ENCODE data around the gene TSC1.

DNA sequence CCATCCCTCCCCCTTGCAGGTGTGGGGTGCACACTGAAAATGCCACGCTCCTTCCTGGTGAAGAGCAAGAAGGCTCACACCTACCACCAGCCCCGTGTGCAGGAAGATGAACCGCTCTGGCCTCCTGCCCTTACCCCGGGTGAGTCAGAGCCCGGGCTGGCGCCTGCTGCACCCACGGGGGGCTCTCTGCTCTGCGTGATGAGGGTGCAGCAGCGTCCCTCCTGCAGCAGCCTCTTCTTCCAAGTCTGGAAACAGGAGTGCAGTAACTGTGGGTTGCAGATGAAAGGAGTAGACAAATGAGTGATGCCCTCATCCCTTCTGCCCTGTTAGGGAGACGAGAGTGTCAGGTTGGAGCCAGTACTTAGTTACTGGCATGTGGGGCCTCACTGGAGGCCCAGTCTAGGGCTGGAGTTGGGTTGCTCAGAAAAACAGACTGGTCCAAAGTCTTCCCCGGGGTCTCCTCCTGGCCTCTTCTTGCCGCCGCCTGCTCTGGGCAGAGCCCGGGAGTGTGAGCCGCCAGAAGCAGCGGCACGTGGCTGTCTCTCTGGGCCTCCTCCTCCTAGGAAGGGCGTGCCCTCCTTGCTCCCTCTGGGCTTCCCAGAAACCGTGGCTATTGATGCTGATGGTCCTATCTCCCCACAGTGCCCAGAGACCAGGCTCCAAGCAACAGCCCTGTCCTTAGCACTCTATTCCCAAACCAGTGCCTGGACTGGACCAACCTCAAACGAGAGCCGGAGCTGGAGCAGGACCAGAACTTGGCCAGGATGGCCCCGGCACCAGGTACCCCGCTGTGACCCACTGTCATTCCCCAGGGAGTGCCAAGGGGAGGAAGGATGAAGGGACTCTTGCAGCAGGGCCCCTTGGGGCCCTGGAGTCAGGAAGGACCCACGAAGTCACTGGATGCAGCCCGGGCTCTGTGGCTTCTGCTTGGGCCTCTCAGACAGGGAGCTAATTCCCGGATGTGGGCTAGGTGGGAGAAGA is 42.5 kb upstream of the TSC1 start:
- TF ChIP-seq, protein P1, sequence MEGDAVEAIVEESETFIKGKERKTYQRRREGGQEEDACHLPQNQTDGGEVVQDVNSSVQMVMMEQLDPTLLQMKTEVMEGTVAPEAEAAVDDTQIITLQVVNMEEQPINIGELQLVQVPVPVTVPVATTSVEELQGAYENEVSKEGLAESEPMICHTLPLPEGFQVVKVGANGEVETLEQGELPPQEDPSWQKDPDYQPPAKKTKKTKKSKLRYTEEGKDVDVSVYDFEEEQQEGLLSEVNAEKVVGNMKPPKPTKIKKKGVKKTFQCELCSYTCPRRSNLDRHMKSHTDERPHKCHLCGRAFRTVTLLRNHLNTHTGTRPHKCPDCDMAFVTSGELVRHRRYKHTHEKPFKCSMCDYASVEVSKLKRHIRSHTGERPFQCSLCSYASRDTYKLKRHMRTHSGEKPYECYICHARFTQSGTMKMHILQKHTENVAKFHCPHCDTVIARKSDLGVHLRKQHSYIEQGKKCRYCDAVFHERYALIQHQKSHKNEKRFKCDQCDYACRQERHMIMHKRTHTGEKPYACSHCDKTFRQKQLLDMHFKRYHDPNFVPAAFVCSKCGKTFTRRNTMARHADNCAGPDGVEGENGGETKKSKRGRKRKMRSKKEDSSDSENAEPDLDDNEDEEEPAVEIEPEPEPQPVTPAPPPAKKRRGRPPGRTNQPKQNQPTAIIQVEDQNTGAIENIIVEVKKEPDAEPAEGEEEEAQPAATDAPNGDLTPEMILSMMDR (IDR thresholded peaks at IDR 0.05; ENCODE audit: poor library complexity): no peak
- TF ChIP-seq EZH2 (IDR thresholded peaks at IDR 0.05; ENCODE audit: borderline replicate concordance): no peak
